Measurements from ENCODE around the gene RAB10.

- TF ChIP-seq CTCF (IDR thresholded peaks at IDR 0.05) (no peak), POLR2A (IDR thresholded peaks at IDR 0.05) (no peak)
Observed at GRCh38 chr2:26080356-26080755, 46.5 kb downstream of the RAB10 start.

Measured in thyroid gland (tissue), 4 donors.